HG02870 (cell line): ENCODE data around the gene CMPK2.
"Not testable (repeated sequence)": the region's sequence is repeated elsewhere in the genome, so short reads cannot be mapped to it uniquely, and the experiment has no call there.

ENCODE experiments used
- ATAC-seq: cut with Tn5 transposase; IDR thresholded peaks from one replicate; pipeline ENCODE4 v1.9.1; 2021; ENCODE audit warnings: mild to moderate bottlenecking, moderate library complexity; ENCODE audit not compliant: unreplicated experiment

Gene CMPK2

DNA sequence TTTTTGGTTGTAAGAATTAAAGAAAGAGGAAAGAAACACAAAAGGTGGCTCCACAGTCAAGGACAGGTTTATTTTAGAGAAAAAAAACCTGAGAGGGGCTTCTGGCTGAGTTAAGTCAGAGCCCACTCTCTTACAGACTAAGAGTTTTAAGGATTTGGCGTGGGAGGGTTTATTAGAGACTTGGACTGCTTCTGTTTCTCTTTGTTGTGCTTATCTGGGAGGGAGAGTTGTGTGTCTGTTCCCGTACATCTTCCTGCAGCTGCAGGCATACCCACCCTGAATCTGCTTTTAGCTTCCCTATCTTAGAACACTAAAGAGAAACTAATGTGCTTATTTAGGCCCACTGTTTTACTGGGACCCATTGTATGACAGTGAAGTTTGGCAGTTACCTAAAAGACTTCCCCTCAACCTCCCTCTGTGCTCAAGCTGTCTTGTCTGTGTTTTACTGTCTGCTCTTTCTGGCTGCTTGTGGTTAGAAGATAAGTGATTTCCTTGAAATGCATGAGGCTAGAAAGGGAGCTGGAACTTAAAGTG lies 14.6 kb upstream of the CMPK2 start:
- no peak for ATAC-seq

DNA sequence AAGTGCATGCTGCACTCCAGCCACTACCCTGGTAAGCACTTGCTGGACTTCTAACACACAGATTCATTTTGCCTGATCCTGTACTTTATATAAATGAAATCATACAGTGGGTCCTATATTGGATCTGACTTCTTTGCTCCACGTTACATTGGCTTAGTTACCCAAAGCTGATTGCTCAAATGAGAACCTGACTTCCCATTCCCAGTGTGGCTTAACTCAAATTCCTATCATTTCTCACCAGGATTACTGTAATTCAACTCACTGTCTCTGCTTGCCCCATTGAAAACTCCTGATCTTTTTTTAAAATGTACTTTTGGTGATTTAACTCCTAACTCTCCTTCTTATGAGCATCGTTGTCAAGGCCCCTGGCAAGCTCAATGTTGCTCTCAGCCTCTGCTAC lies 13.3 kb upstream of the CMPK2 start:
- no peak for ATAC-seq

DNA sequence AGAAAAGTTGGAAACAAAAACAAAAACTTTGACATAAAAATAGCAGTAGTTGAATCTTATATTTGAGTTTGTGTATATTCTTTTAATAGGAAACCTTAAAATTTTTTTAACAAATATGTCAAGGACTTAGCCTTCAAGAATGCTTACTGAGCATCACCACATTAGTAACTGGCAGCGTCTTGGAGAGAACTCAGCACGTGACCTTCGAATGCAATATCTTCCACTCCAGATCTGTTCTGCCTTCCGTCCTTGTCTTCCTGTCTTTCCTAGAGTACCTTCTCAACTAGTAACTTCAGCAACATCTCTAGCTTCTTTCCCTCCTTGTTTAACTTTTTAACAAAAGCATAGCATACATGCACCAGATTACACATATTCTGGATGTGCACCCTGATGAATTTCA lies 12.8 kb upstream of the CMPK2 start:
- no peak for ATAC-seq

DNA sequence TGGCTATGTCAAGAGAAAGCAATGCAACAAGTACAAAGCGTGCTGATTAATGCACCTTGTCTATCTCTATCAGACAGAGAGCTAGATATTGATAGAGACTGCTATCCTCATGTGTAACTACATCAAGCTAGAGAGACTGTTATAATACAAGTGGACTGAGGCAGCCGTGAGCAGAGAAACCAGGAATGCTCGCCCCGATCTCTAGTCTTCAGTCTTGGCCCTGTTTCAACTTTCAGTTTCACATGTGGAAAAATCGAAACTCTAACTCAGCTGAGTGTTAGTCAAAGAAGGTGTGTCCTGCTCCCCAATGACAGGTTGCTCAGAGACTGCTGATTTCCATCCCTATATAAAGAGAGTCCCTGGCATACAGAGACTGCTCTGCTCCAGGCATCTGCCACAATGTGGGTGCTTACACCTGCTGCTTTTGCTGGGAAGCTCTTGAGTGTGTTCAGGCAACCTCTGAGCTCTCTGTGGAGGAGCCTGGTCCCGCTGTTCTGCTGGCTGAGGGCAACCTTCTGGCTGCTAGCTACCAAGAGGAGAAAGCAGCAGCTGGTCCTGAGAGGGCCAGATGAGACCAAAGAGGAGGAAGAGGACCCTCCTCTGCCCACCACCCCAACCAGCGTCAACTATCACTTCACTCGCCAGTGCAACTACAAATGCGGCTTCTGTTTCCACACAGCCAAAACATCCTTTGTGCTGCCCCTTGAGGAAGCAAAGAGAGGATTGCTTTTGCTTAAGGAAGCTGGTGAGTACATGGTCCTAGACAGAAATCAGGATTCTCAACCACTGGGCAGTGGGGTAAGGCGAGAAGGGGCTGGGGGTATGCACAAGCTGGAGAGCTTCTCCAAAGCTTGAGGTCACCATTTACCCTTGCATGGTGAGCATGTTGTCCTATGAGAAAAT lies 11.9 kb upstream of the CMPK2 start, which contains the start of gene RSAD2:
TSS of gene RSAD2 (plus strand) at position 376 of the 903 bp plus-strand sequence. CDS start at position 400, 24 bp downstream.
- ATAC-seq, result peak; percentile 64

DNA sequence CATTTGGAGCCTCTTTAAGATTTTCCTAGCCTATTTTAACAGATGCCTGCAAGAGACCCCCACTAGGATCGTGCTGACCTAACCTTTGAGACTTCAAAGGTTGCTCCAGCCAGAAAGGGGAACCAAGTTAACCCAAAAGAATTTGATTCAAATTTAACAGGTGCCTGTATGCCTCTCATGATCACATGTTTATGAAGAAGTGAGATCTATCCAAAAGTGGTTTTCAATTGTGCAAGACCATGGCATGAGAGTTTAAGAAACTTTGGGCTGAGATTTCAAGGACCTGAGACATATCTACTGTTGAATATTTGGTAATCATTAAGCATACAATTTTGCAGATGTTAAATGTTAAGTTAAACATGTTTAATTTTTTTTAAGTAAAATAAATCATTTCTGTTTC lies 10.6 kb upstream of the CMPK2 start:
- no peak for ATAC-seq

DNA sequence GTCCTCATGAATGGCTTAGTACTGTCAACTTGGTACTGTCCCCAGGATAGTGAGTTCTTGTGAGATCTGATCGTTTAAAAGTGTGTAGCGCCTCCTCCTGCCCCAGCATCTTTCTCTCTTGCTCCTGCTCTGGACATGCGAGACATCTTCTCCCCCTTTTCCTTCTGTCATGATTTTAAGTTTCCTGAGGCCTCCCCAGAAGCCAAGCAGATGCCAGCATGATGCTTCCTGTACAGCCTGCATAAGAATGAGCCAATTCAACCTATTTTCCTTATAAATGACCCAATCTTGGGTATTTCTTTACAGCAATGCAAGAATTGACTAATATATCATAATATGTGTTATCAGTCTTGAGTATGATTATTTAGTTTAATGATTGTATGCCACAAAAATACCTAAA lies 8.3 kb upstream of the CMPK2 start:
- ATAC-seq, result no peak

DNA sequence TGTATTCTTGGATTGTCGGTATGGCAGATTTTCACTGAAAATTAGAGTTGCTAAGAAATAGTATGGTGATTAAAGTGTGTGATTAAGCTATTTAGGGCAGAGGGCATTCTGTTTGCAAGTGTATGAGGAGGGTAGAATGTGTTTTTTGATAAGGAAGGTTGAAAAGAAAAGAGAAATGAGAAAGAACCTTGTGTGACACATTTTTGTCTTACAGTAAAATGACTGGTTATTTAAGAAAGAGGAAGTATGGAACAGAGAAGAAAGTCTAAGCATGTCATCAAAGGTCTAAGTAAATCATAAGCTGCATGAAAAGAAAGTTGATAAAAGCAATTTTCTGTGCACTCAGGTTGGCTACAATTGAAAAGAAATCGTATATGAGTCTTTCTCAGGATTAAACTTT lies 6.7 kb upstream of the CMPK2 start:
- no peak for ATAC-seq

DNA sequence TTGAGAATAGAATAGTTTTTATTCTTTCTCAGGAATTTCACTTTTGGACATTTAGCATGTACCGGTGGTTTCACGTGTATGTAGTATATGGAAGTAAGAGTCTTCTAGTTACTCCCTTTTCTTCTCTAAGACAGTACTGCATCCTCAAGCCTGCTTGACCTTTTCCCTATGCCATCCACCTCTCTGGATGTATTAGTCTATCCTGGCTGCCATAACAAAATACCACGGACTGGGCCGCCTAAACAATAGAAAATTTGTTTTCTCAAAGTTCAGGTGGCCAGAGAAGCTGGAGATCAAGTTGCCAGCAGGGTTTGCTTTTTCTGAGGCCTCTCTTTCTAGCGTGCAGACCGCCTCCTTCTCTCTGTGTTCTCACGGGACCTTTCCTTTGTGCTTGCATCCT lies 1.3 kb upstream of the CMPK2 start:
- no peak for ATAC-seq

DNA sequence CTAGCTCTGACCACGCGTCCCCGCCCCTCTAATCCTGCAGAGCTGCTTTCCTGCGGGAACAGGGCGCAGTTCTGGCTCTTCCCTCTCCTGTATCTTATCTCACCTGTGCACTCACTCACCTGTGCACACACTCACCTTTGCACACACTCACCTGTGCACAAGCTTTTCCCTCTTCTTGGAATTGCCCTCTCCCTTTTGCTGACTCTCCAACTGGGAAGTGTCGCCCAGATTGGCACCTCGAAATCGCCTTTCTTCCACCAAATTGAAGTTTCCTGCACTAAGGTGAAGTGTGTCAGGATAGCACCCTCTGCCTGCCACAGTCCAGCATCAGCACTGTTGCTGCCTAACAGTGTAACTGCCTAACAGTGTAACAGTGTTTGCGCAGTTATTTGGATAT lies 566 bp upstream of the CMPK2 start:
- no peak for ATAC-seq

DNA sequence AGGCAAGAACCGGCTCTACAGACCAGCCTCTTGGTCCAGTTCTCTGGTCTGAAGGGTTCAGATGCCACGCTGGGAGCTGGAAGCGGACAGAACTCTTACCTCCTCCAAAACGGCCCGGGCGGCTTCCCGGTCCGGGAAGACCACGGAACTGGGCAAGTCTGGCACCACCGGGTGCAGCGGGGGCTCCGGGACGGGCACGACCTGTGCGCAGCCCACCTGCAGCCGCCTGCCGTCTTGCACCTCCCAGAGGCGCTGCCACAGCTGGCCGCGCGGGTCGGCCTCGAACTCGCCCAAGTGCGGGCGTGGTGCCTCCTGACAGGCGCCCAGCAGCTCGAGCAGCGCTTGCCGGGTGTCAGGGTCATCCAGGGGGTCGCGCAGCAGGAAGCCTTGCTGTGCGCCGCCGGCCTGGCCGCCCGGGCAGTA lies 773 bp downstream of the CMPK2 start:
- no peak for ATAC-seq

DNA sequence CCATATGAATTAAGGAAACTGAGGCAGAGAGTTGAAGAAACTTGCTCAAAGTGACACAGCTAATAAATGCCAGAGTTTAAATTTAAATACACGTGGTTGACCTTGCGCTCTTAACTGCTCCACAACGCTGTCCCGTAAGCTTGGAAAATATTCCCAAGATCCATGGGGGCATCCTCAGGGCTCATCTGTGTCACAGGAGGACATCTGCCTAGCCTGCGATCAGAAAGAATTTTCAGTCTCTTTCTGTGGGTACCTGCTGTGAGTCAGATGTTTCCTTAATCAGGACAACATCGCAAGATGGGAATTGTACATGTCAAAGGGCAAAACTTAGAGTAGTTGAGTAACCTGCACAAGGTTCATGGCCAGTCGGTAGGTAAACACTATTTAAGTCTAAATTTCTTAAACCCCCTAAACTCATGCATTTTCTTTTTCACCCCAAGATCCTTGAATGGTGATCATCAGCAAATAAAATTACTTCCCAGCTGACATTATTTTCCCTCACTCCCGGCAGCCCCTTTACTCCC lies 1.4 kb downstream of the CMPK2 start:
- no peak for ATAC-seq

DNA sequence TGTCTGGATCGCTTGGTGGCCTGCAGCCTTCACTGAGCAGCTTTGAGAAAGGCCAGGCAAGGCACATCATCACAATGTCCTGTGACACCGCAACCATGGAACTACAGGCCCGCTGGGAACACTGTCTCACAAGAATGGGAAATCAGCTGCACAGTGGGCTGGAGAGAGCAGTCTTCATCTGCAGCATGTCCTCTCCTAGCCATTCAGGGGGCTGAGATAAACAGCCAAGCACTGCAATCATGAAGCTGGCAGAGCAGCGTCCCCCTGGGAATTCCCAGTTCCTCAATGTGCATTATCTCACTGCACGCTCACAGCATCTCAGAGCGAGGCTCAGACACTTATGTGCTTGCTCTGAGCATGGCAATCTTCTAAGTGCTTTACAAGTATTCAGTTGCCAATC lies 1.9 kb downstream of the CMPK2 start:
- no peak for ATAC-seq

DNA sequence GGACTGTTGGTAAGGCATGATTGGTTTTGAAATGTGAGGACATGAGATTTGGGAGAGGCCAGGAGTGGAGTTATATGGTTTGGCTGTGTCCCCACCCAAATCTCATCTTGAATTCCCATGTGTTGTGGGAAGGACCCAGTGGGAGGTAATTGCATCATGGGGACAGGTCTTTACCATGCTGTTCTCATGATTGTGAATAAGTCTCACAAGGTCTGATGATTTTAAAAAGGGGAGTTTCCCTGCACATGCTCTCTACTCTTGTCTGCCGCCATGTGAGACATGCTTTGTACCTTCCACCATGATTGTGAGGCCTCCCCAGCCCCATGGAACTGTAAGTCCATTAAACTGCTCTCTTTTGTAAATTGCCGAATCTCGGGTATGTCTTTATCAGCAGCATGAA lies 5.4 kb downstream of the CMPK2 start:
- no peak for ATAC-seq

DNA sequence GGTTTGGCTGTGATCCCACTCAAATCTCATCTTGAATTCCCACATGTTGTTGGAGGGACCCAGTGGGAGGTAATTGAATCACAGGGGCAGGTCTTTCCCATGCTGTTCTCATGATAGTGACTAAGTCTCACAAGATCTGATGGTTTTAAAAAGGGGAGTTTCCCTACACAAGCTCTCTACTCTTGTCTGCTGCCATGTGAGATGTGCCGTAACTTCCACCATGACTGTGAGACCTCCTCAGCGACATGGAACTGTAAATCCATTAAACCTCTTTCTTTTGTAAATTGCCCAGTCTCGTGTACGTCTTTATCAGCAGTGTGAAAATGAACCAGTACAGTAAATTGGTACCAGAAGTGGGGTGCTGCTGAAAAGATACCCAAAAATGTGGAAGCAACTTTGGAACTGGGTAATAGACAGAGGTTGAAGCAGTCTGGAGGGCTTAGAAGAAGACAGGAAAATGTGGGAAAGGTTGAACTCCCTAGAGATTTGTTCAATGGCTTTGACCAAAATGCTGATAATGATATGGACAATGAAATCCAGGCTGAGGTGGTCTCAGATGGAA lies 7.2 kb downstream of the CMPK2 start:
- ATAC-seq, result not testable (repeated sequence)

DNA sequence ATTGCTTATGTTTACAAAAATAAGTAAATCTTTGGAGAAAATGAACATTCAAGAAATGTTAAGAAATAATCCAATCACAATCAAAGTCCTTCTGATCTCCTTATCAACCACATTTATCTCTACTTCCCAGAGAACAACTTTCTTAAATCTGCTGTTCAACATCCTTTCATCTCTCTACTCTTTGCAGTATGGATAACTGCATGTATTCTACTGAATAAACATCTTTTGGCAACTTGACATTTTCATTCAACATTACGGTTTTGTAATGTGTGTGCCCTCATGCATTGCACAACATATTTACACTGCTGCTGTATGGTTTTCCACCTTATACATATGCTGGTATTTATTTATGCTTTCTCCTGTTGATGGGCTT lies 9.2 kb downstream of the CMPK2 start:
- no peak for ATAC-seq

DNA sequence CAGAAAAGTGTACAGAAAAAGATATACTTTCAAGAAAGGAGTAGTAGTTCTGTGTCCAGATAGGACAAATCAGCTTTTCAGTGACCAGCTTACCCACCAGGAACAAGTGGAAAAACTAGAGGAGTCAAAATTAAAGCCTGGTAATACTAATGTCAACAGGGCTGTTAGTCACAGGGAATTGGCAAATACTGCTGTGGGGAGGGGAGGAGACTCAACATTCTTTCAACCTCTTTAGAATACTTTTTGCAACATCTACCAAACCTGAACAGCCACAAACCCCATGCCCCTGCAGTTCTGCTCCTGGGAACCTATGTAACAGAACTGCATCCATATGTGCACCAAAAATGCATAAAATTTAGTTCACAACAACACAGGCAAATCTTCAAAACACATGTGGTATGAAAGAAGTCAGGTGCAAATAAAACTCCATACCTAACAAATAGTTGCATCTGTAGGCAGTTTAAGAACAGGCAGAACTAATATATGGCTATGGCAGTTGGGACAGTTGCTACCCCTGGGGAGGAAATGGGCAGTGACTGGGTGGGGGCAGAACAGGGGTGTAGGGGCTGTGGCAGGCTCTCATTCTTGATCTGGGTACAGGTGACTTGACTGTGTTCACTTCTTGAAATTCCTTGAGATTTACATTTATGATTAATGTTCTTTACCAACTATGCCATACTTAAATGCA lies 9.7 kb downstream of the CMPK2 start:
- ATAC-seq, result no peak

DNA sequence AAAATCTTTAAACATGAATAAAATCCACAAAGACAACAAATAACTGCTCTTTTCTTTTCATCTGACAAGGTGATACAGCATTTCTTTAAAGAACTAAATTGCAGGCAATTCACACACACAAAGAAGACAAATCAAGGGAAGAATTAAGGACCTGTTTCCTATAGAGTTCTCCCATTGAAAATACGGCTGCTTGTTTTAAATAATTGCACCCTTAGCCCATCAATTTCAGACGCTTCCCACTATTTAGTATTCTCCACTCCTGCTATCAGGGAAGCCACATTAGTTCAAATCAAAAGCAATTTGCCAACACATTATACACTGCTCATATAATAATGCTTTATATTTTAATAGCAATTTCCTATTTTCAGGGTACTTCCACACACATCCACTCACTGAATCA lies 11.3 kb downstream of the CMPK2 start:
- no peak for ATAC-seq

DNA sequence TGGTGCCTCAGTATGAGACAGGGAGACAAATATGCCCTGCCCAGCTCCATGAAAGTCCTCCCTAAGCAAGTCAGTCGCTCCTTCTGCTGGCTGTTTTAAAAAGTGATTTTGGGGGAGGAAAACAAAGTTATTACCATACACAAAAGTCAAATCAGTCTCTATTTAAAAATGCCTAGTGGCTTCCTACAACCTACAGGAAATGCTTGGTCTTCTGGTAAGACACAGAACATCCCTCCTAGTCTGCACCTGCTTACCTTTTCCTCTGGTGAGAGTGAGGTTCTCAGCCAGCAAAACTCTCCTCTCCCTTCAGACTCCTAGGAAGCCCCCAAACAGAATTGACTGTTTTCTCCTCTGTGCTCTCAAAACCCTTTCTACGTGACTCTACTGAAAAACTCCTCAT lies 13.5 kb downstream of the CMPK2 start:
- no peak for ATAC-seq

DNA sequence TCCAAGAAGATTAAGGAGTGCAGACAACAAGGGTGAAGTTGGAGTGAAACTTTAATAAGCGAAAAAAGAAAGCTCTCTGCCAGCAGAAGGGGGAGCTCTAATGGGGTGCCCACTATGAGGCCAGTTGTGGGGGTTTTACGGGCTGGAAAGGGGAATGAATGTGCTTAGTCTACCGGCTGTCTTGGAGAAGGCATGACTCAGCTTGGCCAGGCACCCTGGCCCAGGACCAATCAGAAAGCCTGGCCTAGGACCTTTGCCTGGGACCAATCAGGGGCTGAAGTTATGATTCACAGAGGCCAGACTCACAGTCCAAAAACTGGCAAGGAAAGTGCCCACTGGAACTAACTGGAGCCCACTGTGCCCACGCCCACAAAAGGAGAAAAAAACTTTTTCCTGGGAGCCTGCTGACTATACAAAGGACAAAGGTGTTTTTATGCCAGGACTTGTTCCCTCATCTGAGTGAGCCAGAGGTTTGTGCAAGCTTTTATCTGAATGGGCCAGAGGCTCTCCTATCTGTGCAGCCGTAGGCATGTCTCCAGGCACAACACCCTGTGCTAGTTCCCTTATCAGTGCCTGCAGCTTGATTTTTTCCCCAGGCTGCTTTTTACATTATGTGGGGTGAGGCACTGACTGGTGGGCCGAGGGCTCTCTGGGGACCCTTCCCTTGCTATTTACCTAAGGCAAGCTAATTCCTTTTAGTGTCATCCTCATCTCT lies 18.6 kb downstream of the CMPK2 start:
- ATAC-seq, result no peak

DNA sequence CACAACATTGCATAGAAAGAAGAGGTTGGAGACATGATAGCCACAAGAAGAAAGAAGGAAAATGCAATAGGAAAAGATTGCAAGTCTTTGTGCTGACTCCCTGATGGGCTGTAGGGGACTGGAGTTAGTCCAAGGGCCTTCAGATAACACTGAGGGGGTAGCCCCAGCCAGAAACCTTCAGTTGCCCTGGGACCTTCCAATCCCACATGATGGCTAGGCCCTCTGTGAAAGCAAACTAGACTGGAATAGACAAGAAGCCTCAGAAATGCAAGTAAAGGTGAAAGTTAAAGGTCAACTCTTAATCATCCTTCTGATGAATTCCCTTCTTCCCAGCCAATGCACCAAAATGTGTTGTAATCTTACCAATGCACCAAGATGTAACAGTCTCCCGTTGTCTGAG lies 19.2 kb downstream of the CMPK2 start:
- ATAC-seq, result no peak

DNA sequence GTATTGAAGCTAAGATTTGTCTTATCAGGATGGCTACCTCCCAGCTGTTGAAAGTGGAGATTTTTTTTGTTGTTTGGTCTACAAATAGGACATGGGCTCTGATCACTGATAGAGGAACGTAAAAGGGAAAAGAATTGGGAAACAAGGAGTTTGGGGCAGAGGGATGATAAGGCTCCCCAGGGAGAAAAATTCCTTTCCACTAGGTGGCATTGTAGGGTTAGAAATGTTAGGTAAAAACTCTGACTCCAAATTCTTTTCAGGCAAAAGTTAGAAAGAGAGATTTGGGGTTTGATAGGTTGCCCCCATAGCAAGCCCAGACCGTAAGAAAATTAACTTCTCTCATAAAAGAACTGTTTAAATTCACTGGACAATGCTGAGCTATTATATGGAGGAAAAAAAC lies 19.8 kb downstream of the CMPK2 start:
- no peak for ATAC-seq
